ENCODE data around the gene TWIST2. TPM values are rescaled to one million over a fixed set of nuclear protein-coding genes. Genes with fewer than 3 reads are reported as not detected.

TWIST2 gene
- polyA plus RNA-seq, 1 donor = 4.9 TPM

DNA sequence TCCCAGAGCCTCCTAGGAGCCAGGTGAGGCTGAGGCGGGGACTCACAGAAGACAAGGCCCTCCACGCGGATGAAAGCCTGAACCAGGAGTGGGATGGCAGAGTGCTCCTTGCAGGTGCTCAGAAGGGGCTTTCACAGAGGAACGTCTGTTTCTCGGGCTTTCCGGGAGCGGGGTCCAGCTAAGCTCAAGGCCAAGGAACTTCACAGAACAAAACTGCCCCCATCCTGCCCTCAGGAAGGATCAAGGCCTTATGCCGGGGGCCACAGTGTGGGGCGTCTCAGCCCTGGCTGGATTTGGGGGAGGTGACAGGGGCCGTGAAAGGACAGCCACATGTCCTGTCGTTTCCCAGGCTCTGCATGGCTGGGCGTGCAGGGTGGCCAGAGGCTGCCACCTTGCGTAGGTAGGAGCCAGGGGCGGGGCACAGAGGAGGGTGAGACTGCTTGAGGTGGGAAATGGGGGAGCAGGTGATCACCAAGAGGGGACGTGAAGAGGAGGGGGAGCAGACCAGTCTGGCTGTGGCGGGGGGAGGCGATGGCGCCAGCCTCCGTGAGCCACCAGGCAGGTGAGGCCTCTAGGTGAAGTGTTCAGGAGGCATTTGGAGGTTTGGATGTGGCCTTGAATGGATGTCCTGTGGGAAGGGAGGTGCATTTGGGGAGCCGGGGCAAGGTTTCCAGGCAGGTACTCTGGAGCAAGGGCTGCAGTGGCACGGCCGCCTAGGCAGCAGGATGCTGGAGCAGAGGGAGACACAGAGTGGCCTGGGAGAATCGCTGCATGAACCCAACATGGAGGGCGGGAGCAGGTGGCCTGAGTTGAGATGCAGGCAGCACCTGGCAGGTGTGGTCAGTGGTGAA, 79.1 kb downstream of the TWIST2 start:
- Histone ChIP-seq H3K9me3 (ENCODE audit: control insufficient read depth, low read depth, low read length) (no peaks in the 10 kb centered on the region), H3K4me3 (ENCODE audit: low read length) (no peak overlapping the region), H3K27ac (ENCODE audit: low read length) (no peak overlapping the region), H3K36me3 (ENCODE audit: control insufficient read depth, insufficient read depth, low read length) (no peaks in the 10 kb centered on the region), H3K27me3 (ENCODE audit: control insufficient read depth, insufficient read depth, low read length) (no peaks in the 10 kb centered on the region), H3K4me1 (ENCODE audit: control insufficient read depth, insufficient read depth, low read length) (no peaks in the 10 kb centered on the region)
- DNase-seq = no peak
- WGBS (ENCODE audit: insufficient coverage, low lambda C conversion rate) = no CpG with 5 or more reads among the region's 24 CpGs

DNA sequence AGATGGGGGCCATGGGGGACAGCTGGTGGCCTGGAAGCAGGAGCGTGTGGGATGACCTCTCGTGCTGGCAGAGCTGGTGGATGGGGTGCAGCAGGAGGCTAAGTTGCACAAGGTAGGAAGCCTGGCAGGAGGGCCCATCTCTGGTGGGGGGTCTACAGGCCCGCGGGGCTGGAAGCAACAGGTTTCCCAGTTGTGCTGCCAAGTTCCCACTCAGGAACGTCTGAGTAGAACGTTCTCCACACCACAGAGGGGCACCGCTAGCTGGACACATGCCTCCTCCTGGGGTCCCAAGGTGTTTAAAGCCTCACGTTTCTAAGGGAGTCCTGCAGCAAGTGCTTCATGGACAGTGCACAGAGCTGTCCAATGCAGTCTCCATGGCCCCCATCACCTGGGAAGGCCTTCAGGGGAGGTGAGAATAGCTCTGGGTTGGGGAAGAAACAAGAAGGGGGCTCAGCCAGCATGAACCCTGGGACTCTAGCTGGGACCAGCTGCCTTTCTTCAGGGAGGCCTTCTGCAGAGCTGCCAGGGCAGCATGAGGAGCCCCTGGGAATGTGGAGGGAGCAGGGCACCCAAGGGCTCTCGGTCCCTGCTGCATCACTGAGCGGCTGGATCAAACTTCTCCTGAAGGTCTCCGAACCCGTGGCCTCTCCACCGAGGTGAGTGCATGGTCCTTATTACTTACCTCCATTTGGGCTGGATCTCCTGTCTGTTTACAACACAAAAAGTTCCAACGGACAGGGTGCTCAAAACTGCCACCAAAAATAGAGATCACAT, 80.0 kb downstream of the TWIST2 start:
- Histone ChIP-seq H3K9me3 (ENCODE audit: control insufficient read depth, low read depth, low read length) (no peaks in the 10 kb centered on the region), H3K4me1 (ENCODE audit: control insufficient read depth, insufficient read depth, low read length) (no peaks in the 10 kb centered on the region), H3K27me3 (ENCODE audit: control insufficient read depth, insufficient read depth, low read length) (no peaks in the 10 kb centered on the region), H3K4me3 (ENCODE audit: low read length) (no peak overlapping the region), H3K36me3 (ENCODE audit: control insufficient read depth, insufficient read depth, low read length) (no peaks in the 10 kb centered on the region), H3K27ac (ENCODE audit: low read length) (no peak overlapping the region)
- no CpG with 5 or more reads among the region's 14 CpGs for WGBS (ENCODE audit: insufficient coverage, low lambda C conversion rate)
- DNase-seq = no peak

DNA sequence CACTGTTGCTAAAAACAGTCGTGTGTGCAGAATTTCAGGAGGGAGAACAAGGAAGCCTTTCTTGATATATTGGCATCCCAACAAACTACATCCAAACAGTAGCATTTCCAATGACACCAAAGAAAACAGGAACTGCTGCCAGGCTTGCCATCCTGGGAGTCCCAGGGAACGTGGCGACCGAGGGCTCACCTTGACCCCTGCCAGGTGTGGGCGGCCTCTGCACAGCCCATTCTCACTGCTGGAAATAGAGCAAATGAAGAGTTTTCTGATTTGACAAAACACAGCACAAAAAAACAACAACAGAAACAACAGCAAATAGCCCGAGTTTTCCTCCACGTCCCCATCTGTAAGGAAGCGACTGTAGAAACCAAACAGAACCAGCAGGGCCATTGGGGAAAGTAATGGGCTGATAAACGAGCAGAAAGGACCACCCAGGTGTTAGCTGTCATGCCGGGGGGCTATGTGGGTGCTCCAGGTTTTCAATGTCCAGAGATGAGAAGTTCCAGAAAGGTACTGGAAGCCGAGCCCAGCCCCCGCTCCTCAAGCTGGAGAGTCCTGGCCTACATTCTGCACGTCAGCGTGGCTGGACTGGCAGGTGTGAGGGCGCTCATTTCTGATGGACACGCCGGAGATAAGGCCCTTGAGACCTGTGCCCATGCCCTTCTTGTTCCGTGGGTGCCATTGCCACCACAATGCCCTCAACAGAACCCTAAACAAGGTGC, 80.8 kb downstream of the TWIST2 start:
- Histone ChIP-seq H3K36me3 (ENCODE audit: control insufficient read depth, insufficient read depth, low read length) (no peaks in the 10 kb centered on the region), H3K4me1 (ENCODE audit: control insufficient read depth, insufficient read depth, low read length) (no peaks in the 10 kb centered on the region), H3K4me3 (ENCODE audit: low read length) (no peak overlapping the region), H3K9me3 (ENCODE audit: control insufficient read depth, low read depth, low read length) (no peaks in the 10 kb centered on the region), H3K27ac (ENCODE audit: low read length) (no peak overlapping the region), H3K27me3 (ENCODE audit: control insufficient read depth, insufficient read depth, low read length) (no peaks in the 10 kb centered on the region)
- DNase-seq = no peak
- WGBS (ENCODE audit: insufficient coverage, low lambda C conversion rate) = no CpG with 5 or more reads among the region's 18 CpGs

DNA sequence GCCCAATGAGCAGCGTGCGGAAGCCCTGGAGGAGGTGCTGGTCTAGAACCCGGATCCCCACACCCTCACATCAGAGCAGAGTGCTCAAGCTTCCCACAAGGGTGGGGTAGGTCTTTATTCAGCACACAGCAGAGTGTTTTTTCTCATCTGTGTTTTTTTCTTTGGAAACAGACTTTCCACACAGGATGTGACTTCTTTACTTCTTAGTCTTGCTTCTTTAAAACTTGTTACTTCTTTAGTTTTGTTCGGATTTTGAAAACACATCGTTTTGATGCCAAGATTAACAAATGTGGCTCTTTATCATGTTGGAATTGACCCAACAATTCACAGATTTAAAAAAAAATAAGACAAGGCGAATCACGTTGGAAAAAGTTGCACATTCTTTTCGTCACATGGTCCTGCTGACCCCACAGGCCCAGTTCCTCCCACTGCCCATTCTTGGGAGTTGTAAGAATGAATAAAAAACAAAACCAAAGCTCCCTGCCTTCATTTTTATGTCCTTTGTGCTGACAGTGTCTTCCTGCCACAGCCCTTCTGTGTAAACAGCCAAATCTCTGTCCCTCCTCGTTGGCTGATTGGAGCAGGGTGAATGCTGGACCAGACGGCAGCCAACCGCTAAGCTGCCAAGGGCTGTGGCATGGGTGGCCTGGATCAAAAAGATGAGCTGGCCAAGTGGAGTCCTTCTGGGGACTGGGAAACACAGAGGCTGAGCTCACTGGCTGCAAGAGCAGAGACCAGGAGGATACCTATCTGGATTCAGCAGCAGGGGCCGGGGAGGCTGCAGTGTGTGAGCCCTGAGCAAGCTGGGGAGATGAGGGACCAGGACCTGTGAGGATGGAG, 81.6 kb downstream of the TWIST2 start:
- no peak overlapping the region for H3K27ac ChIP-seq (ENCODE audit: low read length)
- DNase-seq = no peak

DNA sequence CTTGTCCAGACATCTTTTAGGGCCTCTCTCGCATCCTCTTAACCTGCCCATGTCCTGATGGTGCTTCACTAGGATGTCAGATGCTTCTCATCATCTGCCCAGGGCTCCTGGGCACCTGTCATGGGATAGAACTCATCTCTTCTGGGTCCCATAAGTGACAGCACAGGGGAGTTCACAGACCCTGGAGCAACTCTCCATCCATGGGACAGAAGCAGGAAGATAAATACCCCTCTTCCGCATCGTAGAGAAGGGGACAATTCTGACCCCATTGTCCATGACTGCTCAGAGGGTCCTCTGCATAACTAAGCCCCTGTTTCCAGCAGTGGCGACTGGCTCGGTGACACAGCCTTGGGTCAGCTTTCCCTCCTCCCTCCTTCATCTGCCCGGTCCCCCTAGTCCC, 82.3 kb downstream of the TWIST2 start:
- Histone ChIP-seq H3K36me3 (ENCODE audit: control insufficient read depth, insufficient read depth, low read length) (no peaks in the 10 kb centered on the region), H3K9me3 (ENCODE audit: control insufficient read depth, low read depth, low read length) (no peaks in the 10 kb centered on the region), H3K4me3 (ENCODE audit: low read length) (no peak overlapping the region), H3K4me1 (ENCODE audit: control insufficient read depth, insufficient read depth, low read length) (no peaks in the 10 kb centered on the region), H3K27me3 (ENCODE audit: control insufficient read depth, insufficient read depth, low read length) (no peaks in the 10 kb centered on the region), H3K27ac (ENCODE audit: low read length) (no peak overlapping the region)
- DNase-seq = no peak
- no CpG with 5 or more reads among the region's 6 CpGs for WGBS (ENCODE audit: insufficient coverage, low lambda C conversion rate)

More for the DNA sequence above, 81.6 kb downstream of the TWIST2 start:
- 100% methylated on average over 1 of the region's 12 CpGs for WGBS (ENCODE audit: insufficient coverage, low lambda C conversion rate)
- no peaks in the 10 kb centered on the region for H3K36me3 ChIP-seq (ENCODE audit: control insufficient read depth, insufficient read depth, low read length)
- no peaks in the 10 kb centered on the region for H3K9me3 ChIP-seq (ENCODE audit: control insufficient read depth, low read depth, low read length)
- H3K4me1 ChIP-seq (ENCODE audit: control insufficient read depth, insufficient read depth, low read length) = no peaks in the 10 kb centered on the region
- H3K4me3 ChIP-seq (ENCODE audit: low read length) = no peak overlapping the region
- H3K27me3 ChIP-seq (ENCODE audit: control insufficient read depth, insufficient read depth, low read length) = no peaks in the 10 kb centered on the region

DNA sequence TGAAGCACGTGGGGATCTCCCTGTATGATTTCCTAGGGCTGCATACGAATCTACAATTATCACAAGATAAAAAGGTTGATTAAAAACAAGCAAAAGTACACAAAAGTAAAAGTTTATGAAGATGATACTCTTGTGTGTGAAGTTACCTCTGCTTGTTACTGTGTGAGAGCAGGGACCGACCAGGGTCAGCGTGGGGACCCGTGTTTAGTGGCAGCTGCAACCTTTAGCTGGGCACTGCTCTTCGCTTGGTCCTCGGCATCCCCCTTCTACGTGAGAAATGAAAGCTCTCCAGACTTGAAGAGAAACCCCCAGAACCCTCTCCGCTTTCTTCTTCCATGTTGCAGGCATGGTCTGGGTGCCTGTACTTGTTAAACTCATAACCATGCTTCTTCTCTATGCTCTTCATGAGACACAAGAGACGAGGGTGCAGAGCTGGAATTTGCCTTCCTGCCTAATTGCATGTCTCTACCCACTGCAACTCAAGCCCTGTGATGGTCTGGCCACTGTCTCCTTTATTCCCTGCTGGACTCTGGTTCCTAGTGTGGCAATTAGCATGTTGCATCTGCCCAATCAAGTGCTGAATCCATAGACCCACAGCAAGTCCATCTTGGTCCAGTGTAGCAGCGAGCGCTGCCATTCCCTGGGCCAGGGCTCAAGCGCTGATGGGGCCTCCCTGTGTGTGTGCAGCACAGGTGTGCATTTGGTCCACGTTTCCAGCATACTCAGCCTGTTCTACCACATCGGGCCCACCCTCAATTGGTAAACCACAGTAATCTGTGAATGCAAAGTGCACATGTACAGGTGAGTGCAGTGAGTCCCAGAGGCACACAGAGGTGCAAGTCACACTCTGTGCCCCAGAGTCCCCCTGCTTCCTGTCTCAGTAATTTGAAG, 88.5 kb downstream of the TWIST2 start:
- Histone ChIP-seq H3K27ac (ENCODE audit: low read length) (no peak overlapping the region), H3K9me3 (ENCODE audit: control insufficient read depth, low read depth, low read length) (no peaks in the 10 kb centered on the region), H3K4me3 (ENCODE audit: low read length) (no peak overlapping the region), H3K36me3 (ENCODE audit: control insufficient read depth, insufficient read depth, low read length) (no peaks in the 10 kb centered on the region), H3K27me3 (ENCODE audit: control insufficient read depth, insufficient read depth, low read length) (no peaks in the 10 kb centered on the region), H3K4me1 (ENCODE audit: control insufficient read depth, insufficient read depth, low read length) (no peaks in the 10 kb centered on the region)
- no peak for DNase-seq
- WGBS (ENCODE audit: insufficient coverage, low lambda C conversion rate) = 67% methylated on average over 1 of the region's 15 CpGs

DNA sequence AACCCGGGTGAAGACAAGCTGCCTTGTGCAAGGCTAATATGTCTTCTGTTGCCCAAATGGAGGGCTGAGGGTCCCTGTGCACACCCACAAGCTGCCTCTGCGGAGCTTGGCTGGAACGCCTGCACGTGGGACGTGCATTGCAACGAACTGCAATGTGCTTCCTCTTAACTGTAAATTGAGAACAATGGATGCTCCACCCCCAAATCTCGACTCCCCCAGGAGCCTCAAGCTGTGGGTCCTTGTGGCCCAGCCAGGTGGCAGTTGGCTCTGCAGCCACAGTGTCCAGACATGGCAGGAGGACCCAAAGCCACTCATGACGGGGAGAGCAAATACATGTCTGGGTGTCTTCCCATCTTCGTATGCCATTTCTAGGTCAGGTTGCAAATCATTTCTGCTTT, 90.1 kb downstream of the TWIST2 start:
- no peak for DNase-seq
- no peak overlapping the region for H3K4me3 ChIP-seq (ENCODE audit: low read length)
- 100% methylated on average over 1 of the region's 9 CpGs for WGBS (ENCODE audit: insufficient coverage, low lambda C conversion rate)
- no peaks in the 10 kb centered on the region for H3K4me1 ChIP-seq (ENCODE audit: control insufficient read depth, insufficient read depth, low read length)
- no peak overlapping the region for H3K27ac ChIP-seq (ENCODE audit: low read length)
- no peaks in the 10 kb centered on the region for H3K9me3 ChIP-seq (ENCODE audit: control insufficient read depth, low read depth, low read length)
- no peaks in the 10 kb centered on the region for H3K36me3 ChIP-seq (ENCODE audit: control insufficient read depth, insufficient read depth, low read length)
- H3K27me3 ChIP-seq (ENCODE audit: control insufficient read depth, insufficient read depth, low read length) = no peaks in the 10 kb centered on the region

DNA sequence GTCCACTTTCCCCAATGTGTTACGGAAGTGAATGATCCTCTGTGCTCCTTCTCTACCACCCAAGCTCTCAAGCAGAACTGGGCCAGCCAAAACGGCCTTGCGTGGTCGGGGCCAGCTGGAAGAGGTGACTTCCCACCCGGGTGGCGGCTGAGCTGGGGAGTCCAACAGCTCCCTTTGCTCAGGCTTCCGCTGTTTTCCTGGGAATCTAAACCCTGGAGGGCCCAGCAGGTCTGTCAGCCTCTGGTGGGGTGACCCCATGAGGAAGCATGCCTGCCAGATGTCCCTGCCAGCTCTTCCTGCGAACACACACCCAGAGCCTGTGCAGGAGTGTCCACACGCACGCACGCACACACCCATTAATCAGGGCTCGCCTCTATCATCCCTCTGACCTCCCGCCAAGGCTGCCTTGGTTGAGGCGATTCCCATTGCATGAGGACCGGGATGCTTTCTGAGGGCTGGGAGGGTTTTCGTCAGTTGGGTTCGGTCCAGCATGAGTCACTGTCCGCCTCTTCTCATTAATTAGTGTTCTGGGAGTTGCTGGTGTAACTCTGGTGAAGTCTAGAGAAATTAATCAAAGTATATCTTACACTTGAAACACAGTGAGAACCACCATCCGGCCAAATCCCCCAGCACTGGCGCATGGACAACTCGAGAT, 90.6 kb downstream of the TWIST2 start:
- peak; percentile 35 to 49 for DNase-seq
- H3K9me3 ChIP-seq (ENCODE audit: control insufficient read depth, low read depth, low read length) = no peaks in the 10 kb centered on the region
- H3K27ac ChIP-seq (ENCODE audit: low read length) = no peak overlapping the region
- H3K36me3 ChIP-seq (ENCODE audit: control insufficient read depth, insufficient read depth, low read length) = no peaks in the 10 kb centered on the region
- WGBS (ENCODE audit: insufficient coverage, low lambda C conversion rate) = 93% methylated on average over 3 of the region's 21 CpGs
- H3K4me1 ChIP-seq (ENCODE audit: control insufficient read depth, insufficient read depth, low read length) = no peaks in the 10 kb centered on the region
- no peak overlapping the region for H3K4me3 ChIP-seq (ENCODE audit: low read length)
- H3K27me3 ChIP-seq (ENCODE audit: control insufficient read depth, insufficient read depth, low read length) = no peaks in the 10 kb centered on the region

DNA sequence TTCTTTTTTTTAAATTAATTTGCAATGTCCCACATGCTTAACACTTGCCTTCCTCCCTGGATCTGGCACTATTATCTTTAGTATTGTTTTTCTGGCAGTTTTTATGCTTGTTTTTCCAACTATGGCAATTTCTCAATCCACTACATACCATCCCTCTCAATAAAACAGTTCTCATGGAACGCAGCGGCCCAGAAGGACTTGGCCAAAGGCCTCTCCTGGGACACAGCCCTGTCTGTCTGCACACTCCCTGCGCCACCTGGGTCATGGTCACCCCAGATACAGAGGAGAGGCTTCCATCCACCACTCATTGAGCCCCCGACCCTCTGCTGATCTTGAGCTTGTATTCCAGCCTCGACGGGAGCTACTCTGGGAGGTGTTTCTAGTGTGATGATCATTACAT, 91.2 kb downstream of the TWIST2 start:
- Histone ChIP-seq H3K4me1 (ENCODE audit: control insufficient read depth, insufficient read depth, low read length) (no peaks in the 10 kb centered on the region), H3K36me3 (ENCODE audit: control insufficient read depth, insufficient read depth, low read length) (no peaks in the 10 kb centered on the region), H3K9me3 (ENCODE audit: control insufficient read depth, low read depth, low read length) (no peaks in the 10 kb centered on the region), H3K27ac (ENCODE audit: low read length) (no peak overlapping the region), H3K27me3 (ENCODE audit: control insufficient read depth, insufficient read depth, low read length) (no peaks in the 10 kb centered on the region), H3K4me3 (ENCODE audit: low read length) (no peak overlapping the region)
- WGBS (ENCODE audit: insufficient coverage, low lambda C conversion rate) = no CpG with 5 or more reads among the region's 6 CpGs
- DNase-seq = no peak
